Measurements from ENCODE around the gene TNIK. TPM values are rescaled to one million over a fixed set of nuclear protein-coding genes. Genes with fewer than 3 reads are reported as not detected.

Gene TNIK
- total RNA-seq, 2 donors from 2014 or later, result 5.6 to 47.1 TPM

GRCh38 chr3:171465763-171466162, 5.6 kb upstream of the TNIK start:
- WGBS, result 88% methylated on average over 3 of the region's 3 CpGs
- intact Hi-C loops (cut with DNase I), result no loop called here
- H3K9me3 ChIP-seq, result no peaks in the 10 kb centered on the region

DNA sequence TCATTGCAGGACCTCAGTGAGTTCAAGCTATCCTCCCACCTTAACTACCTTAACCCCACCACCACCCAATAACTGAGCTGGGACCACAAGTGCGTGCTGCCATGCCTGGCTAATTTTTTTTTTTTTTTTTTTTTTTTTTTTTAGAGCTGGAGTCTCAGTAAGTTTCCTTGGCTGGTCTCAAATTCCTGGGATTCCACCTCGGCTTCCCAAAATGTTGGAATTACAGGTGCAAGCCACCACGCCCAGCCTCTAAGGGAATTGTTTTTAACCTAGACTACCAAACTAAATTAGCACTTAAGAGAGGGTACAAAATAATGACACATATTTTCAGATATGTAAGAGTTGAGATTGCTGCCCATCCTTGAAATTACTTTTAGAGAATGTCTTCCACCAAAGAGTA, 4.3 kb upstream of the TNIK start:
- no peak overlapping the region for H3K4me3 ChIP-seq
- no peak for DNase-seq (ENCODE audit: low spot score)
- no peaks in the 10 kb centered on the region for H3K36me3 ChIP-seq
- intact Hi-C loops (cut with DNase I), result loop anchor here (5.0 kb wide), 1 partner anchor 277 kb away; no protein-coding TSS in a partner anchor
- TF ChIP-seq, protein P1, sequence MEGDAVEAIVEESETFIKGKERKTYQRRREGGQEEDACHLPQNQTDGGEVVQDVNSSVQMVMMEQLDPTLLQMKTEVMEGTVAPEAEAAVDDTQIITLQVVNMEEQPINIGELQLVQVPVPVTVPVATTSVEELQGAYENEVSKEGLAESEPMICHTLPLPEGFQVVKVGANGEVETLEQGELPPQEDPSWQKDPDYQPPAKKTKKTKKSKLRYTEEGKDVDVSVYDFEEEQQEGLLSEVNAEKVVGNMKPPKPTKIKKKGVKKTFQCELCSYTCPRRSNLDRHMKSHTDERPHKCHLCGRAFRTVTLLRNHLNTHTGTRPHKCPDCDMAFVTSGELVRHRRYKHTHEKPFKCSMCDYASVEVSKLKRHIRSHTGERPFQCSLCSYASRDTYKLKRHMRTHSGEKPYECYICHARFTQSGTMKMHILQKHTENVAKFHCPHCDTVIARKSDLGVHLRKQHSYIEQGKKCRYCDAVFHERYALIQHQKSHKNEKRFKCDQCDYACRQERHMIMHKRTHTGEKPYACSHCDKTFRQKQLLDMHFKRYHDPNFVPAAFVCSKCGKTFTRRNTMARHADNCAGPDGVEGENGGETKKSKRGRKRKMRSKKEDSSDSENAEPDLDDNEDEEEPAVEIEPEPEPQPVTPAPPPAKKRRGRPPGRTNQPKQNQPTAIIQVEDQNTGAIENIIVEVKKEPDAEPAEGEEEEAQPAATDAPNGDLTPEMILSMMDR (IDR thresholded peaks at IDR 0.05), result no peak
- no peaks in the 10 kb centered on the region for H3K9me3 ChIP-seq
- no peak overlapping the region for H3K27ac ChIP-seq
- 94% methylated on average over 3 of the region's 3 CpGs for WGBS
- no peaks in the 10 kb centered on the region for H3K4me1 ChIP-seq (replicated peaks)
- H3K27me3 ChIP-seq (replicated peaks; ENCODE audit: insufficient read depth), result peaks cover 5% of the 10 kb centered on the region

More at GRCh38 chr3:171465763-171466162, 5.6 kb upstream of the TNIK start:
- no peak overlapping the region for H3K4me3 ChIP-seq
- no peak for DNase-seq (ENCODE audit: low spot score)
- no peaks in the 10 kb centered on the region for H3K36me3 ChIP-seq
- H3K4me1 ChIP-seq (replicated peaks), result no peaks in the 10 kb centered on the region
- no peak overlapping the region for H3K27ac ChIP-seq
- no peak for TF ChIP-seq POLR2A (IDR thresholded peaks at IDR 0.05)
- TF ChIP-seq, protein P1 (IDR thresholded peaks at IDR 0.05), result no peak
- TF ChIP-seq POLR2AphosphoS5 (IDR thresholded peaks at IDR 0.05), result no peak
- H3K27me3 ChIP-seq (replicated peaks; ENCODE audit: insufficient read depth), result peaks cover 5% of the 10 kb centered on the region

DNA sequence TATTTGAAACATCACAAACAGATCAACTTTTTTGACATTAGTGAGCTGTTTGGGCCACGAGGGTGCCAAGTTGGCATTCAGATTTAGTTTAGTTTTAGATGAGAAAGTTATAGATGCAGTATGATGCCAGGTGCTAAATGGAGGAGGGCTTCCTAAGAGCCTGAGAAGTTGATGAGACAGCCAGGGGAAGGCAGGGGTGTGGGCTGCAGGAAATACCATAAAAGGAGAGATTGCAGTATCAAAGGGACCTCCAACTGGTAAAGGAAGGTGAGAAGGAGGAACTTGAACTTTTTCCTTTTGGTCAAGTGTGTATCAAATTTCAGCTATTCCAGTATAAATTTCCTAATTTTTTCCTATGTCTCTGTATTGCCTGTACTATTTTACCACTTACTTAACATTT, 2.0 kb upstream of the TNIK start:
- TF ChIP-seq, protein P1 (IDR thresholded peaks at IDR 0.05), result no peak
- TF ChIP-seq POLR2AphosphoS5 (IDR thresholded peaks at IDR 0.05), result no peak
- TF ChIP-seq POLR2A (IDR thresholded peaks at IDR 0.05), result no peak
- 60% methylated on average over 1 of the region's 1 CpG for WGBS
- Histone ChIP-seq H3K27ac (no peak overlapping the region), H3K27me3 (replicated peaks; ENCODE audit: insufficient read depth) (peaks cover 5% of the 10 kb centered on the region), H3K36me3 (no peaks in the 10 kb centered on the region), H3K4me3 (no peak overlapping the region), H3K9me3 (no peaks in the 10 kb centered on the region), H3K4me1 (replicated peaks) (no peaks in the 10 kb centered on the region)
- intact Hi-C loops (cut with DNase I), result loop anchor here (5.0 kb wide), 1 partner anchor 275 kb away; no protein-coding TSS in a partner anchor
- DNase-seq (ENCODE audit: low spot score), result no peak

DNA sequence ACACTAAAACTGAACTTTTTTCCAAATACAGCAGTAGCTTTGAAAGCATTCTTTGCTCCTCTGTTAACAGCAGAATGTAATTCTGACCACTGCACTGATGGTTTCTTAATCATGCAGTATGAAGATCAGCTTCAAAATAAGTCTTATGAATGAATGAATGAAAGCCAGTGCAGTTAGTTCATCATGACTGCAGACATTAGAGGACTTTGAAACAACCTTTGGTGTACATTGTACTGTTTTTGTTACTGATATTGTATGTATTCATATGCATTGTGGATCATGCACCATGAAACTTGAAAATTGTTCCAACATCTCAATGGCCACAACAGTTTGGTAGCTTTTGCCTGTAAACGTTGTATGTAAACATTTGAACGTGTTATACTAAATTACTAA, 1.3 kb upstream of the TNIK start:
- DNase-seq (ENCODE audit: low spot score), result no peak
- Histone ChIP-seq H3K4me1 (replicated peaks) (no peaks in the 10 kb centered on the region), H3K9me3 (no peaks in the 10 kb centered on the region), H3K4me3 (peak overlapping the region; percentile 59 to 61), H3K27ac (peak overlapping the region in 1 of 2 donors; percentile 66), H3K27me3 (replicated peaks; ENCODE audit: insufficient read depth) (peaks cover 5% of the 10 kb centered on the region), H3K36me3 (no peaks in the 10 kb centered on the region)
- TF ChIP-seq, protein P1 (IDR thresholded peaks at IDR 0.05), result no peak
- no peak for TF ChIP-seq POLR2AphosphoS5 (IDR thresholded peaks at IDR 0.05)
- TF ChIP-seq POLR2A (IDR thresholded peaks at IDR 0.05), result no peak
- WGBS, result 14% methylated on average over 2 of the region's 2 CpGs
- intact Hi-C loops (cut with DNase I), result loop anchor here (5.0 kb wide), 1 partner anchor 274 kb away; no protein-coding TSS in a partner anchor

DNA sequence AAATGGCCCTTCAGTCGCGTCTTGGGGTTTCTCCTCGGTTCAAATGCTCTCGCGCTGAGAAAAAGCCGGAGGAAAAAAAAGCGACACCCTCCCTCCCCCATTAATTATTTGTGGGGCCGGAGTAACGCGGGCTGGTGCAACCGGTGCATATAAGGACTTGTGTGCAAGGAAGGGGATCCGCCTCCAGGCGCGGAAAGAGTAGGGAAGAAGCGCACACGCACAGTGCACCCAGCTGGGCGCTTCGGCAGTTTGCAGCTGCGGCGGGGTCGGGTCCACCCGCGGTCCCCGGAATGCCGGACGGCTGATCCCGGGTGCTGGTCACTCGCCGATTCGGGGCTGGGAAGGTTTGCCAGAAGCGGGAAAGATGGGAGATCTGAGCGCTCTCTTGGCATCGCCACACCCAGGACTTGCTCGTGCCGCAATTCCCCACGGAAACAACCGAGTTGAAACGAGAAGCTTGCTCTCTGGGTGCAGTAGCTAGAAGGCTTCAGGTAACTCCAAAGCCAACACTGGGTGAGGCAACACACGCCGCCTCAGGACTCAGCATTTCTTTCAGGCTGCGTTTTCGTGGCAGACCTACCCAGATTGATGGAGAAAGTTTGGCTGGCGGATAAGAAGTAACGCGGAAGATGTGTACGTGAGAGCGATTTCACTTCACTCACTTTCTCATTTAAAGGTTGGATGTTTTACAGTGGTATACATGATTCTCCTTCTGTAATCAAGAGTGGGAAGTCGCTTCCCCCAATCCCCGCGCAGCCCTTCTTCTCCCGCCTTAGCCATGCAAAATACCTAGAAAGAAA, 720 bp upstream of the TNIK start:
- peak; percentile 22 for DNase-seq (ENCODE audit: low spot score)
- no peak for TF ChIP-seq POLR2A (IDR thresholded peaks at IDR 0.05)
- TF ChIP-seq, protein P1 (IDR thresholded peaks at IDR 0.05), result peak in 2 of 4 experiments; percentile 3 to 40
- H3K27me3 ChIP-seq (replicated peaks; ENCODE audit: insufficient read depth), result peaks cover 5% of the 10 kb centered on the region
- H3K36me3 ChIP-seq, result no peaks in the 10 kb centered on the region
- H3K27ac ChIP-seq, result peak overlapping the region; percentile 52 to 66
- WGBS, result under 1% methylated on average over 51 of the region's 51 CpGs
- no peaks in the 10 kb centered on the region for H3K4me1 ChIP-seq (replicated peaks)
- H3K9me3 ChIP-seq, result no peaks in the 10 kb centered on the region
- H3K4me3 ChIP-seq, result peak overlapping the region; percentile 59 to 61
- intact Hi-C loops (cut with DNase I), result loop anchor here (5.0 kb wide), 1 partner anchor 274 kb away; no protein-coding TSS in a partner anchor

Measured in prostate gland (tissue), 2 donors.